Stimulated activated naive B cell treated with anti-CD40 and anti-IgM and Interleukin-4, amounts not matched to agents 10 μg/mL and 1 μg/mL and 100 μg/mL, for 72 hours (primary cell): ENCODE measurements around the gene PIK3R1.
A peak's percentile ranks its signal among the peaks of the same experiment; 100 is the strongest.

Experiments used
- ATAC-seq, 2 donors: fragments of 150-1000 bp; cut with Tn5 transposase; replicated peaks; 2 replicates each; pipeline ENCODE4 v1.10.0; 2021; ENCODE audit warnings: moderate library complexity in 1 of 2
- DNase-seq: peaks from one replicate; pipeline ENCODE4 v3.0.0; 2021
- H3K27ac Mint-ChIP-seq: one replicate; pipeline ENCODE4 v1.8.0; 2022; ENCODE audit warnings: mild to moderate bottlenecking, mixed read lengths
- H3K27me3 Mint-ChIP-seq, 2 donors: one replicate each; pipeline ENCODE4 v1.8.0; 2022; ENCODE audit warnings: mixed read lengths in 2 of 2
- H3K36me3 Mint-ChIP-seq, 2 donors: one replicate each; pipeline ENCODE4 v1.8.0; 2022; ENCODE audit warnings: mixed read lengths in 2 of 2, mild to moderate bottlenecking in 1 of 2
- H3K4me1 Mint-ChIP-seq, 2 donors: one replicate each; pipeline ENCODE4 v1.8.0; 2022; ENCODE audit warnings: mixed read lengths in 2 of 2, mild to moderate bottlenecking in 1 of 2
- H3K4me3 Mint-ChIP-seq, 2 donors: one replicate each; pipeline ENCODE4 v1.8.0; 2022; ENCODE audit warnings: mild to moderate bottlenecking in 2 of 2, mixed read lengths in 2 of 2, moderate library complexity in 1 of 2
- H3K9me3 Mint-ChIP-seq, 2 donors: one replicate each; pipeline ENCODE4 v1.8.0; 2022; ENCODE audit warnings: mixed read lengths in 2 of 2, mild to moderate bottlenecking in 1 of 2

The PIK3R1 gene

GRCh38 chr5:68243251-68243650 lies 27.7 kb downstream of the PIK3R1 start:
- no peaks in the 10 kb centered on the region for H3K27me3 Mint-ChIP-seq
- H3K9me3 Mint-ChIP-seq, result no peaks in the 10 kb centered on the region
- no peak overlapping the region for H3K27ac Mint-ChIP-seq
- peaks cover 4 to 18% of the 10 kb centered on the region in 2 donors for H3K36me3 Mint-ChIP-seq
- H3K4me3 Mint-ChIP-seq, result no peak overlapping the region
- ATAC-seq (no peak), DNase-seq (no peak)
- H3K4me1 Mint-ChIP-seq, result peaks cover 41 to 73% of the 10 kb centered on the region in 2 donors

DNA sequence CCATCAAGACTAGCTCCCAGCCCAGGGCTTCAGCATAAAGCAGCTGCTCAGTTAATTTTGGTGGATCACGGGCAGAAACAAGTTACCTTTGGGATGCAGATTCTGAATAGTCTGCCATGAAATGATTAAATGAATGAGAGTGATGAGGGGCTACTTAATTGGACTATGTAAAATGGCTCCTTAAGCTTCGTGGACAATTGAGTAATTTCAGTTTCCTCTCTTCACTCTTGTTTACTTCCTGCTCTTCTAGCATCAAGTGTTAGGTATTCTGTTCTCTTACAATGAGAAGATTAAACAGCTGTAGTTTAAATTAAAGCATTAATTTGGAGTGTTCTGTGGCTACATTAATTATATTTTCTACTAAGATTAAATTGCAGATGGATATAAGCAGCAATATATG lies 28.1 kb downstream of the PIK3R1 start:
- H3K36me3 Mint-ChIP-seq, result peaks cover 4 to 21% of the 10 kb centered on the region in 2 donors
- H3K4me3 Mint-ChIP-seq, result no peak overlapping the region
- no peaks in the 10 kb centered on the region for H3K9me3 Mint-ChIP-seq
- ATAC-seq (no peak), DNase-seq (no peak)
- no peaks in the 10 kb centered on the region for H3K27me3 Mint-ChIP-seq
- peaks cover 42 to 73% of the 10 kb centered on the region in 2 donors for H3K4me1 Mint-ChIP-seq
- no peak overlapping the region for H3K27ac Mint-ChIP-seq

DNA sequence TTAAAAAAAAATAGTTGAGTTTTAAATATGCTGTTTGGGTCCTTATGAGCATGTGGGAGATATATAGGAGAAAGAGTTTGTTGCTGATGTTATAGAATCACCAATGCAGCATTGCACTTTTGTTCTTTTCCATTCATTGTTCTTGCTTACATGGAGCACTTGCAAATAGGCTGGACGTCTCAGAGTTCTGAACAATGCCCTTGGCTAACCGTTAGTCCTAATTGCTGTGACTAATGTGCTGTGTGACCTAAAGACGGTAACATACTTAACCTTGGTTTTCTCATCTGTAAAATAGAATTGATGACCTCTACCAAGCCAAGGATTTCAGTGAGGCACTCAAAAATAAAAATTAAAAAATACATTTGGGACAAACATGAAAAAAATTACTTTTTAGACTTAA lies 29.8 kb downstream of the PIK3R1 start:
- Mint-ChIP-seq H3K27me3 (no peaks in the 10 kb centered on the region), H3K36me3 (peaks cover 4 to 21% of the 10 kb centered on the region in 2 donors), H3K4me1 (peaks cover 43 to 76% of the 10 kb centered on the region in 2 donors), H3K27ac (no peak overlapping the region), H3K4me3 (no peak overlapping the region), H3K9me3 (no peaks in the 10 kb centered on the region)
- DNase-seq (no peak), ATAC-seq (no peak)

GRCh38 chr5:68246802-68247201 lies 31.2 kb downstream of the PIK3R1 start:
- Mint-ChIP-seq H3K9me3 (no peaks in the 10 kb centered on the region), H3K36me3 (peaks cover 4 to 21% of the 10 kb centered on the region in 2 donors), H3K27ac (no peak overlapping the region), H3K4me1 (peaks cover 40 to 75% of the 10 kb centered on the region in 2 donors), H3K27me3 (no peaks in the 10 kb centered on the region), H3K4me3 (no peak overlapping the region)
- no peak for DNase-seq
- ATAC-seq, result no peak

- DNase-seq (no peak), ATAC-seq (no peak)
- Mint-ChIP-seq H3K4me3 (no peak overlapping the region), H3K4me1 (peaks cover 38 to 75% of the 10 kb centered on the region in 2 donors), H3K27me3 (no peaks in the 10 kb centered on the region), H3K27ac (peak overlapping the region; percentile 37), H3K9me3 (no peaks in the 10 kb centered on the region), H3K36me3 (peaks cover 2 to 13% of the 10 kb centered on the region in 2 donors)
Measured at GRCh38 chr5:68247627-68248026, 32.1 kb downstream of the PIK3R1 start.

GRCh38 chr5:68248896-68249295 lies 33.3 kb downstream of the PIK3R1 start:
- H3K4me3 Mint-ChIP-seq, result no peak overlapping the region
- no peaks in the 10 kb centered on the region for H3K9me3 Mint-ChIP-seq
- H3K27me3 Mint-ChIP-seq, result no peaks in the 10 kb centered on the region
- H3K36me3 Mint-ChIP-seq, result peaks cover 0 to 8% of the 10 kb centered on the region in 2 donors
- ATAC-seq, result no peak
- DNase-seq, result no peak
- H3K4me1 Mint-ChIP-seq, result peaks cover 35 to 69% of the 10 kb centered on the region in 2 donors
- H3K27ac Mint-ChIP-seq, result no peak overlapping the region

GRCh38 chr5:68249520-68249919 lies 34.0 kb downstream of the PIK3R1 start:
- Mint-ChIP-seq H3K9me3 (no peaks in the 10 kb centered on the region), H3K27me3 (no peaks in the 10 kb centered on the region), H3K4me3 (no peak overlapping the region), H3K36me3 (peaks cover 2 to 12% of the 10 kb centered on the region in 2 donors), H3K4me1 (peaks cover 33 to 74% of the 10 kb centered on the region in 2 donors), H3K27ac (no peak overlapping the region)
- ATAC-seq (no peak), DNase-seq (no peak)

- Mint-ChIP-seq H3K27ac (peak overlapping the region; percentile 69), H3K4me1 (peaks cover 38 to 83% of the 10 kb centered on the region in 2 donors), H3K4me3 (peak overlapping the region in 1 of 2 donors; percentile 11), H3K9me3 (no peaks in the 10 kb centered on the region), H3K27me3 (no peaks in the 10 kb centered on the region), H3K36me3 (peaks cover 2 to 13% of the 10 kb centered on the region in 2 donors)
- ATAC-seq (no peak), DNase-seq (no peak)
Measured at GRCh38 chr5:68250661-68251298, 35.2 kb downstream of the PIK3R1 start.

GRCh38 chr5:68251386-68251785 lies 35.8 kb downstream of the PIK3R1 start:
- peak; percentile 77 to 86 for ATAC-seq

DNA sequence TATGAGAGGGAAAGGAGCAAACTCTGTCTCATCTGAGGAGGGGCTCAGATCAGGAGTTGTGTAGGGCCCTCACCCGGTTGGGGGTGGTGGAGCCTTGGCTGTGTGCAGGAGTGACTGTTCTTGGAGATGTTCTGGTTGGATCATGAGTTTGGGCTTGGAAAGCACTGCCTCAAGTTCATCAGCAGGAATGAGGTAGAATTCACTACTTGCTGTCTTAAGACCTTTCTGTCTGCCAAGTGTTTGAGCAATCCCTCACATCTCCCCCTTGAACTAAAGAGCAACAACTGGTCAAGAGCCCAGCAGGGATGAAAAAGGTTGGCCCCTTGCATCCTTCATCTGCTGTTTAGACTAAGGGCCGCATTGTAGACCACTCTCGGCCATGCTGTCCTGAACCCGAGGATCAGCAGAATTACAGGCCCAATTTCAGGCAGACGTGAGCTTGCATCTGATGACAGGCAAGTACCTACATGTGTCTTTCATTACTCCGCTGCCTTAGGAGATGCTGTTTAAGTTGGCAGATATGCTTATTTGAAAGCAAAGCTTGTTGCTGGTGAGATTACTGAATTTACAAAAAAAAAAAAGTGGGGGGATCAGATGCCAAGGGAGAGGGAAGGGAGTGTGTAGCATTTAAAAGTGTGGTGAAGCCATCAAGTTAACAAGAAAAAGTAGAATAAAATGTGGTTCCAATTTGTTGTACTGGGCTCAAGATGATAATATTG lies 36.4 kb downstream of the PIK3R1 start:
- Mint-ChIP-seq H3K4me1 (peaks cover 45 to 85% of the 10 kb centered on the region in 2 donors), H3K4me3 (no peak overlapping the region), H3K27me3 (no peaks in the 10 kb centered on the region), H3K36me3 (peaks cover 2 to 13% of the 10 kb centered on the region in 2 donors), H3K27ac (no peak overlapping the region), H3K9me3 (no peaks in the 10 kb centered on the region)
- ATAC-seq (peak in 1 of 2 donors; percentile 12), DNase-seq (no peak)

More at GRCh38 chr5:68251386-68251785, 35.8 kb downstream of the PIK3R1 start:
- no peak overlapping the region for H3K4me3 Mint-ChIP-seq
- no peaks in the 10 kb centered on the region for H3K27me3 Mint-ChIP-seq
- no peak for DNase-seq
- no peaks in the 10 kb centered on the region for H3K9me3 Mint-ChIP-seq
- H3K36me3 Mint-ChIP-seq, result peaks cover 2 to 13% of the 10 kb centered on the region in 2 donors
- H3K4me1 Mint-ChIP-seq, result peaks cover 40 to 85% of the 10 kb centered on the region in 2 donors
- H3K27ac Mint-ChIP-seq, result no peak overlapping the region

GRCh38 chr5:68252673-68253623 lies 37.4 kb downstream of the PIK3R1 start:
- Mint-ChIP-seq H3K36me3 (peaks cover 2 to 9% of the 10 kb centered on the region in 2 donors), H3K27ac (no peak overlapping the region), H3K27me3 (no peaks in the 10 kb centered on the region), H3K4me1 (peaks cover 49 to 86% of the 10 kb centered on the region in 2 donors), H3K9me3 (no peaks in the 10 kb centered on the region), H3K4me3 (no peak overlapping the region)
- peak; percentile 67 to 70 for ATAC-seq
- DNase-seq, result peak; percentile 13

DNA sequence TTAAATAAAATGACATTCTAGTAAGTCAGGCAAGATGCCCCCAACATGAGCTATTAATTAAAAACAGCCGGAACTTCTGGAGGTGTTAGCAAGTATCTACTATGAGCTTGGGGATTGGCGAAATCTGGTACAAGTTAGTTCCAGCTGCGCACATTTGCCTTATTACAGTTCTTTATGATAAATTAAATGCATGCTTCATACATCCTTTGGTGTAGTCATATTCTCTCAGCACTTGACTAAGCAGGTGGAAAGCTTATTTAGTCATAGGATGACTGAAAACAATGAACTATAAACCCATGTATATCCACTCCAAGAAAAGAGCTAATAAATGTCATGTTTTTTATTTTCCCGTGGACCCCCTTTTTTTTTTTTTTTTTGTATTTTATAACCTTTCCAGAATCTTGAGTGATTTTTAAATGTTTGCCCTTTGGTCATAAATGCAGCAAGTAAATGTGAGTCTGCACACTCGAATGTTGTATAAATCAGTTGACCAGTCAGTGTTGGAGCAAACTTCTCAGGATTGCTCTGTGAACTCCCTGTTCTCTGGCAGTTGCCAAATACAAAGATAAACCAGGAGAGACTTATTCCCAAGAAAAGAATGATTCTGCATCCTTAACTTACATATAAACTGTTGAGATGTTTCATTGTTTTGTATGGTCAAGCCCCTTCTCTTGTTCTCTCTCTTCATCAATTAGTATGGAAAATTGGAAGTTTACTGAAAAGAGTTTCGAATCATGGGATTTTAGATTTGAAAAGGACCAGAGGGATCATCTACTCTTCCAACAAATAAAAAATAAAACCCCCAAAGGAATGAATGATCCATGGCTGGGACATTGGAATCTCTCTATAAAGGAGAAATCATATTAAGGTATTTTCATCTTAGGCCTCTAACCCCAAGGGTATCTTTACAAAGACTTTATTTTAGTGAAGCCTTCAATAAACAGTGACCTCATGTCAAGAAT lies 38.3 kb downstream of the PIK3R1 start:
- Mint-ChIP-seq H3K9me3 (no peaks in the 10 kb centered on the region), H3K36me3 (peaks cover 2 to 6% of the 10 kb centered on the region in 2 donors), H3K27ac (no peak overlapping the region), H3K4me1 (peaks cover 43 to 88% of the 10 kb centered on the region in 2 donors), H3K4me3 (no peak overlapping the region), H3K27me3 (no peaks in the 10 kb centered on the region)
- ATAC-seq, result no peak
- no peak for DNase-seq

DNA sequence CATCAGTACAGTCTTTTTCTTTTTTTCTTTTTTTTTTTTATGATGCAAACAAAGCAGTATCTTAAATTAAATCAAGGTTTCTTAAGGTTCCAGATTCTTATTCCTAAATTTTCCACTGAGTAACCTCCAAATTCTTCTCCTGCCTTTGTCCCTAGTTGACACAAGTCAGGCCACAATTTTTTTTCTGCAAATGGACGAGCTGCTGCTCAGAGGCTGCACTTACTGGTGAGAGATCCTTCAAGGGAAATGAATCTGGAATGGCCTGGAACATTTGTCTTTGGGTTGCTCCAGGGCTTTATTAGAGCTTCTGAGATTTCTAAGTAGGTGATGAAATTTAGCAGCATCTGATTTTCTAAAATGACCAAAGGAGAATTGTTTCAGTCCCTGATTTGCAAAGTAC lies 39.3 kb downstream of the PIK3R1 start:
- Mint-ChIP-seq H3K27ac (no peak overlapping the region), H3K4me3 (no peak overlapping the region), H3K9me3 (no peaks in the 10 kb centered on the region), H3K27me3 (no peaks in the 10 kb centered on the region), H3K4me1 (peaks cover 40 to 80% of the 10 kb centered on the region in 2 donors), H3K36me3 (peaks cover 2 to 6% of the 10 kb centered on the region in 2 donors)
- DNase-seq, result no peak
- ATAC-seq, result no peak
